Endothelial cell (in vitro differentiated cells): Measurements from ENCODE around the gene NETO2. TPM values are rescaled to one million over a fixed set of nuclear protein-coding genes. Genes with fewer than 3 reads are reported as not detected.
"Not testable (repeated sequence)": the region's sequence is repeated elsewhere in the genome, so short reads cannot be mapped to it uniquely, and the experiment has no call there.

Experiments used
- DNase-seq: peaks from one replicate; pipeline ENCODE4 v3.0.0; 2021; ENCODE audit warnings: low spot score
- H3K27ac Mint-ChIP-seq: one replicate; pipeline ENCODE4 v1.8.0; 2021; ENCODE audit warnings: mixed read lengths, inconsistent platforms; ENCODE audit not compliant: unreplicated experiment
- H3K27me3 Mint-ChIP-seq: one replicate; pipeline ENCODE4 v1.8.0; 2021; ENCODE audit warnings: mild to moderate bottlenecking, moderate library complexity, mixed read lengths, inconsistent platforms; ENCODE audit not compliant: unreplicated experiment
- H3K36me3 Mint-ChIP-seq: one replicate; pipeline ENCODE4 v1.8.0; 2021; ENCODE audit warnings: mild to moderate bottlenecking, low read depth, mixed read lengths, inconsistent platforms; ENCODE audit not compliant: unreplicated experiment
- H3K4me1 Mint-ChIP-seq: one replicate; pipeline ENCODE4 v1.8.0; 2021; ENCODE audit warnings: mild to moderate bottlenecking, mixed read lengths, inconsistent platforms; ENCODE audit not compliant: unreplicated experiment
- H3K4me3 Mint-ChIP-seq: one replicate; pipeline ENCODE4 v1.8.0; 2021; ENCODE audit warnings: mild to moderate bottlenecking, mixed read lengths, inconsistent platforms; ENCODE audit not compliant: unreplicated experiment
- H3K9me3 Mint-ChIP-seq: one replicate; pipeline ENCODE4 v1.8.0; 2021; ENCODE audit warnings: mixed read lengths, inconsistent platforms; ENCODE audit not compliant: unreplicated experiment
- CTCF ChIP-seq: fragments of 200-600 bp; sonication (generic); IDR thresholded peaks from one replicate; pipeline ENCODE4 v1.5.0; 2021; ENCODE audit warnings: antibody characterized with exemption; ENCODE audit not compliant: unreplicated experiment
- total RNA-seq: library from RNA; stranded (reverse); fragmentation: NEBNext Ultra II Directional; extraction: Animal tissue kit (Norgen Biotek cat#: 25700); gene quantifications from one replicate; pipeline ENCODE4 v1.2.1, GENCODE V29; 2021; ENCODE audit not compliant: unreplicated experiment

The NETO2 gene
- total RNA-seq, 1 donor from 2014 or later = 20.0 TPM

GRCh38 chr16:47059991-47060390 is 83.8 kb downstream of the NETO2 start:
- DNase-seq = no peak
- peaks cover 1% of the 10 kb centered on the region for H3K27me3 Mint-ChIP-seq
- peaks cover 7% of the 10 kb centered on the region for H3K36me3 Mint-ChIP-seq

GRCh38 chr16:47059130-47059529 is 84.6 kb downstream of the NETO2 start:
- not testable (repeated sequence) for H3K9me3 Mint-ChIP-seq, H3K27ac Mint-ChIP-seq, H3K4me1 Mint-ChIP-seq, H3K27me3 Mint-ChIP-seq, DNase-seq, H3K36me3 Mint-ChIP-seq, H3K4me3 Mint-ChIP-seq

More at GRCh38 chr16:47059991-47060390, 83.8 kb downstream of the NETO2 start:
- no peak overlapping the region for H3K4me3 Mint-ChIP-seq
- no peak overlapping the region for H3K27ac Mint-ChIP-seq
- H3K9me3 Mint-ChIP-seq = no peaks in the 10 kb centered on the region
- TF ChIP-seq CTCF = no peak
- no peaks in the 10 kb centered on the region for H3K4me1 Mint-ChIP-seq

GRCh38 chr16:47058295-47059086 is 85.3 kb downstream of the NETO2 start:
- no peak overlapping the region for H3K27ac Mint-ChIP-seq
- TF ChIP-seq CTCF = no peak
- peaks cover 7% of the 10 kb centered on the region for H3K36me3 Mint-ChIP-seq
- peaks cover 1% of the 10 kb centered on the region for H3K27me3 Mint-ChIP-seq
- H3K9me3 Mint-ChIP-seq = no peaks in the 10 kb centered on the region
- no peak overlapping the region for H3K4me3 Mint-ChIP-seq
- DNase-seq = no peak
- H3K4me1 Mint-ChIP-seq = no peaks in the 10 kb centered on the region

- Mint-ChIP-seq H3K4me3 (no peak overlapping the region), H3K4me1 (no peaks in the 10 kb centered on the region), H3K27ac (no peak overlapping the region), H3K27me3 (peaks cover 2% of the 10 kb centered on the region), H3K36me3 (peaks cover 7% of the 10 kb centered on the region), H3K9me3 (no peaks in the 10 kb centered on the region)
- no peak for DNase-seq
- TF ChIP-seq CTCF = no peak
Measured at GRCh38 chr16:47057630-47057993, 86.1 kb downstream of the NETO2 start.

GRCh38 chr16:47056688-47057629 is 86.8 kb downstream of the NETO2 start:
- no peaks in the 10 kb centered on the region for H3K9me3 Mint-ChIP-seq
- peaks cover 5% of the 10 kb centered on the region for H3K36me3 Mint-ChIP-seq
- H3K27me3 Mint-ChIP-seq = peaks cover 5% of the 10 kb centered on the region
- no peak for TF ChIP-seq CTCF
- no peak for DNase-seq
- no peaks in the 10 kb centered on the region for H3K4me1 Mint-ChIP-seq
- H3K27ac Mint-ChIP-seq = no peak overlapping the region
- no peak overlapping the region for H3K4me3 Mint-ChIP-seq

GRCh38 chr16:47056061-47056460 is 87.7 kb downstream of the NETO2 start:
- not testable (repeated sequence) for H3K27ac Mint-ChIP-seq, H3K4me1 Mint-ChIP-seq

More at GRCh38 chr16:47056061-47056460, 87.7 kb downstream of the NETO2 start:
- H3K27me3 Mint-ChIP-seq, H3K9me3 Mint-ChIP-seq, H3K36me3 Mint-ChIP-seq, H3K4me3 Mint-ChIP-seq, DNase-seq: not testable (repeated sequence)
